Stimulated activated CD8-positive, alpha-beta memory T cell treated with anti-CD3 and anti-CD28 coated beads, Interleukin-4, amount 100 ng/mL, for 24 hours (primary cell): Measurements from ENCODE around the gene TNFAIP3.
A peak's percentile ranks its signal among the peaks of the same experiment; 100 is the strongest.

Experiments used
- DNase-seq: peaks from one replicate; pipeline ENCODE4 v3.0.0-alpha.2; 2020; ENCODE audit warnings: low read depth

TNFAIP3 gene

DNA sequence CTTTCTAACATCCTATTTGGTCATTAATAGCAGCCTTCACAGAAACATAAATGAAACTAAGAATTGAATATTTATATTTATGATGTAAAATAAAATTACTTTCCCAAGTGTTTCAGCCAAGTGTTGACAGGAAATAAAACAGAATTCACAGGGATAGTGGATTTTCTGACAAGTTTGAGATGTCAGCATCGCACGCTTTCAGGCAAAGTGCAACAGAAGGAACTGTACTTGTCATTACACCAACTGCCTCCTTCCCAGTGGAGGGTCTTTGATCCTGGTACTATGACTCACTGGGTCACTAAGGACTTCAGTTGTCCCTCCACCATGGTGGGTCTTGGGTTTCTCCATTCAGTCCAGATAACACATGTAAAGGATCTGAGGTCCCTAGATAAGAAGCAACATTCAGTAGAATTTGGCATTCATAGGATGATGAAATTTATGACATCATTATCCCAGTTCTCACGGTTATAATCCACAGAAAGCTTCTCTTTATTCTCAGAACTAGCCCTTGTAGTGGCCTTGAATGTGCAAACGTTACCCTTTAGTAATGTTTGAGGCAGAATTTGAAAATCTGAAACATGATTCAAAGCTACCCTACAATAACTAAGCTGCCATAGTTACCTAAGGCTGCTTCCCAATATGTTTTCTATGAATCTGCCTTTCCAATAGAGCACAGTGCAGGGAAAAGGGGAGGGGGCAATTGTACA, 3.8 kb upstream of the TNFAIP3 start:
- DNase-seq = no peak

DNA sequence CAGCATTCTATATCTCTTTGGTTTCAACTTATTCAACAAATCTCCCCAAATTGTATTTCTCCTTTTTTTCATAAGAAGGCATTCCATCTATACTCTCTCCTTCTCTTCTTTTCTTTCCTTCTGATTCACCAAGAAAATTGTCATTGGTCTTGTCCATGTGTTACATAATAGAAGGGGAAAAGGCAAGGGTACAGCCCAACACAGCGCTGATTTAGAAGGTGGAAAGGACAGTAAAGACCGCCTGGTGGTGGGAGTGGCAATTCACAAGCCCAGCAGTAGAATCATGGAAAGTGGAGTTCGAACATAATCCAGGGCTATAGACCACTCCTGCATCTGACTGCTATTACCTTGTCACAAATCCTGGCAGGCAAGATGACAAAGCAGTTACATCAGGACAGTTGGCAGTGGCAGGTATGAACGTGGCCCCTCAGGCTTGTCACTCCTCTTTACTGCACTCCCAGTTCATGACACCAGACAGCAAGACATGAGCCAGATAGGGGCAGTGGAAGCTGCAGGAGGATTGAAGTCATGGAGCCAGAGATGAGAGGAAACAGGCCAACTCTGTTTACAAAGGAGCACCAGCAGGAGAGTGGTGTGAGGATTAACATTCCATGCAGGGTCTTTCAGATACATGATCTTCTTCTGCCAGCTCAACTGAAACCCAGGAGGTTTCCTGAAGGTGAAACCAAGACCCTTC, 2.1 kb upstream of the TNFAIP3 start:
- no peak for DNase-seq

DNA sequence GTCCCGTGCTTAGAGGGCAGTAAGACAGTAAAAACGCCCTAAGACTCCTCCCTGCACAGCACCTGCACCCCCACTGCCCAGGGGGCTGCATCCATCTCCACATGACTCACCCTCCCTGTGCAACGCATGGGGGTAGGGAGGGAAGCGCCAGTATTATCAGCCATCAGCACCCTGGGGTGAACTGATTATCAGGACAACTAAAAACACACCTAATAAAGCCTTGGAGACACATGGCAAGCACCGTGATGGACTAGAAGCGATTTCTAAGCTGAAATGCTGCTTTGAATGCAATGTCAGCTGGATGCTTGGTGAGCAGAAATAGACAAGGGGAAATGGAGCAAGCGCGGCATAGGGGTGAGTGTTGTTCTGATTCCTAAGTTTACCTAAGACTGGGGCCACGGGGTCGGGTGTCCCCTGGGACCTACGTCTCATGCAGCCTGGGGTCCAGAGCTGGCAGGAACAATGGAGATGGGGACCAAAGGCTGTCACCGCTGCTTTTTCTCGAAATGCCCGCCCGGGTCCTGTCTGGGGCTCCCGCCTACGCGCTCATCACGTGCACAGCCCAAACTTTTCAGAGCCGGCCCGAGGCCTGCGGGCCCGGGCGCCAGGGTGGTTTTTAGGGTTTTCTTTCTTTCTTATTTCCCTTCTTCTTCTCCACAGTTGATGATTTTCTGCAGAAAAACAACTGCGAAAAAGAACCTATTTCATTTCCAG, 702 bp upstream of the TNFAIP3 start:
- peak; percentile 69 for DNase-seq

GRCh38 chr6:137867685-137868509, 838 bp downstream of the TNFAIP3 start:
- DNase-seq = no peak

DNA sequence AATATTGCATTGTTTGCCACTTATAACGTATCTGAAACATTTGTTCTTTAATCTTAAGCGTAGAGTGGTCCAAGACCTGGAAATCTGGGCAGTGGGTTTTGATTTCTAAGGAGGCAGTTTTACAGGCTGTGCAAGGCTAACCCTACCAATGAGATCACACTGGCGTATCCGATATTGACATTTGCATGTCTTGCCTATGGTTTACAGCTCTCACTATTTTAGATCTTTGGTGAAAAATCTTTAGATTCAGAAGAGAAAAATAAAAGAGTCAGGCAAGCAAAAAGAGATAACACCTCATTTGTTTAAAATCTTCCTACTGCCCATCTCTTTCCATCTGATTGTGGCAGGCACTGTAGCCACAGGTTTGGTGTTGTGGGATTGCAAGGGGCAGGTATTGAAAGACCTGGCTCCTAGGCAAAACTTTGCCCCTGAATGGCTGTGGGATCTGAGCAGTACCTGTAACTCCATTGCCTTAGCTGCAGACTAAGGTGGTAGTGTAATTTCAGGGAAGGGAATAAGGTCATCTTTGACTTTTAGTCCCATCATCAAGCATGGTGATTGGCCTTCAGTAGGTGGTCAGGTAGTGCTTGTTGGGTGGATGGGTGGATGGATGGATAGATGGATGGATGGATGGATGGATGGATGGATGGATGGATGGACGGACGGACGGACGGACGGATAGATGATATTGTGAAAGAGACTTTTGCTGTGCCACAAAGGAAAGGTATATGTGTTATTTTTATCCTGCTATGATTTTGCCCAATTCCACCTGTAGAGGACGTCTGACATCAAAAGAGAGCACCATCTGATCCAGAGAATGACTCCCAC, 1.9 kb downstream of the TNFAIP3 start:
- DNase-seq = no peak

DNA sequence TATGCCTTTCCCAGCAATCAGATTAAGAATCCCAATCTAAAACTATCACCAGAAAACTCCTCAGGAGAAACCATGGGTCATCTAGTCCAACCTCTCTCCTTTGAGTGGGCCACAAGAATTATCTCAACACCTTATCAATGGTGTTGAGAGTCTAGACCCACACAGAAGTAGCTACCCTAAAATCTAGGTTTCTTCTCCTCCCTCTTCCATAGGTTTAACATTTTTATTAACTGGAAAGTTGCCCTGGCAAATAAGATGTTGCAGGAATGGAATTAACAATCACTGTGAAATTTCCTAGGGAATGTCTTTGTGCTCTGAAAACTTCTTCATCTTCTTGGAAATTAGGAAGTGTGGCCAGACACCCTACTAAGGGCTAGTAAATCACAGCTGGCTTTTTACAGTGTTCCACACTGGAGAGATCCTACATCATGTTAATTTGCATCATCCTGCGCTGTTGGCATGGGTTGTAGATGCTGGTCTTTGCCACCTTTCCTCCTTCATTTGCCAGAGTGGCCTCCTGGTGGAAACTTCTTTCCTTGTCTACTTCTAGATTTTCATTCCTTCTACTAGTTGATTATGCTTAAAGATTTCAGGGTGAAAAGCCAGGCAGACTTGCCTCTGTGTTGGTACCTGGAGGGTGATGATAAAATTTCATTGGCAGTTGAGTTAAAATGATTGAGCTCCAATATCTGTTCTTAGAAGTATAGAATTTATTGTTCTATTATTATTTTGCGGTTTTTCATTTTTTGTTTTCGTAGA, 2.7 kb downstream of the TNFAIP3 start:
- DNase-seq = no peak

DNA sequence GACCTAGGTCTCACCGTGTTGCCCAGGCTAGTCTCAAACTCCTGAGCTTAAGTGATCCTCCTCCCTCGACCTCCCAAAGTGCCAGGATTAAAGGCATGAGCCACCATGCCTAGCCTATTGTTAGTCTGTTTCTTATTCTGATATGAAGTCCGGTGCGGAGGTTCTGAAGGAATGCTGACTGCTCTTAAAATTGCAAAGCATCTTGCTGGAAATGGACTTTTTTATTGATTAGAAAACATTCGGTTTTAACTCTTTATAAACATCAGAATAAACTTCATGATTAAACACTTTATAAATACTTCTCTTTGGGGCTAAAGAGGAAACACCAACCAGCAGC, 3.2 kb downstream of the TNFAIP3 start:
- DNase-seq = no peak

DNA sequence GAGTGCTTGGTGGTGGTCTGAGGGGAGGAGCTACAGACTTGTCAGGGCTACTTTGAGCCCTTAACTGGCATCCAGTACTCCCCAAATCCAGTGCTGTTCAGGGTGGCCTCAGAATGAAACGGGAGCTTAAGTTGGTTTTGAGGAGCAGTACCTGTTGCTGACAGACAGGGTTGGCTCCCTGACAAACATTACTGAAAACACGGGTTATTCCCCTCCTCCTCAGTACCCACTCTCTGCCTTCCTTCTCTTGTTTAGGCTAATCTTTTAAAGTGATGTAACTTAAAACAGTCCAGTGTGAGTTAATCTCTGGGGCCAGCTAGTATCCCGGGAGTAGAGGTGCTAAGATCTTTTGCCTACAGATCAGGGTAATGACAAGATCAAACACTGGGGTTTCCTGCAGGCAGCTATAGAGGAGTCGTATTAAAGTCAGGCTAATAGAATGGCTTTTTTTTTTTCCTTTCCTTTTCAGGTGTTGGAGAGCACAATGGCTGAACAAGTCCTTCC, 3.7 kb downstream of the TNFAIP3 start:
- no peak for DNase-seq

DNA sequence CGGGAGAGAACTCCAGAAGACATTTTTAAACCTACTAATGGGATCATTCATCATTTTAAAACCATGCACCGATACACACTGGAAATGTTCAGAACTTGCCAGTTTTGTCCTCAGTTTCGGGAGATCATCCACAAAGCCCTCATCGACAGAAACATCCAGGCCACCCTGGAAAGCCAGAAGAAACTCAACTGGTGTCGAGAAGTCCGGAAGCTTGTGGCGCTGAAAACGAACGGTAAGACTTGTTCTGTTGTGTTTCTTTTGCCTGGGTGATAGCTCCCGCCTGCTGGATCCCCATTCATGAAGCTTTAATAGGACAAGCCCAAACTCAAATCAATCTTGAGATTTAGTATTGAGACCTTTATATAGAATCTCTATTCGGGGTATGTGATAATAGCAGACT, 4.2 kb downstream of the TNFAIP3 start:
- no peak for DNase-seq

DNA sequence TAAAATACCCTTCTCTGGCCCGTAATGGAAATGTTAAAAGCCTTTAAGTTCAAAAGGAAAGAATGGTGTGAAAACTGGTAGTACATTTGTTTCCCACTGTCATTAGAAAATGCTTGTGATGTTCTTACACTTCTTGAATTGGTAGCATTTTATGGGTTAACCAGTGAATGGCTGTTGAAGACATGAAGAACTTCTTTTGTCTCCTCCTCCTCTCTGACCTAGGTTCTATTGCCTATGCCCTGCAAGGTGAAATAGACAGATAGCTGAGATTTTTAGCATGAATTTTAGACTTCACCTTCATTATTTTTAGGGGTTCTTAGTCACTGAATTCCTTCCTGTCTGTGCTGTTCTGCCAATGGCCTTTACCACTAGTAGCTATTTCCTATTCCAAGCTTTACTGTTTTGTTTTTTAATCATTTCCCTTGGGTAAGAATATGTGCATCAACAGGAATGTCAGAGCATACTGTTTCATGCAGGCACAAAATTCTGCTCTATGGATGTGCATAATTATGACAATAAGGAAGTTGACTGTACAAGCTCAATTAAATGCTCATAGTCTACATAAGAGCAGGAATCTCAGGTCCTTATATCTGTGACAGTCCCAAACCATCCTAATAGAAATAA, 4.9 kb downstream of the TNFAIP3 start:
- DNase-seq = no peak

DNA sequence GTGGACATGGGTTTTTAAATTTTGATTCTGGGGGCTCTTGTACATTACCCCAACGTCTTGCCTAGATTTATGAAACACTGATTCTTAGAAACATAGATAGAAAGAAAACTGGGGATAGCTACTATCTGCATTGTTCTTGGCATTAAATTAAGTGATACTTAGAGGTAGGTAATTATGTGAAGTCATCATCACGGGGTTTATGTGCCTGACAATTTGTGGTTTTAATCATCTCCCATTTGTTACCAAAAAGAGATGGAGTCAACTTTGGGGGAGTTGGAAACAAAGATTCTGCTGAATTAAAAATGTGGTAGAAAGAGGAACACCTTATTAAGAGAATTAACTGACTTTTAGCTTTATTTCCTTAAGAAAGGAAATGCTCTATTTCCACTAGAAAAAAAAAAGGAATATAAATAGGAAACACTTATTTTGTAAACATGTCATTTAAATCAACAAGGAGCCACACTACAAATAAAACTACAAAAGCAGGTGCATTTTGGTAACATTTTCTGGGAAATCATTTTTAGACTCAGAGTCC, 5.6 kb downstream of the TNFAIP3 start:
- DNase-seq = no peak

DNA sequence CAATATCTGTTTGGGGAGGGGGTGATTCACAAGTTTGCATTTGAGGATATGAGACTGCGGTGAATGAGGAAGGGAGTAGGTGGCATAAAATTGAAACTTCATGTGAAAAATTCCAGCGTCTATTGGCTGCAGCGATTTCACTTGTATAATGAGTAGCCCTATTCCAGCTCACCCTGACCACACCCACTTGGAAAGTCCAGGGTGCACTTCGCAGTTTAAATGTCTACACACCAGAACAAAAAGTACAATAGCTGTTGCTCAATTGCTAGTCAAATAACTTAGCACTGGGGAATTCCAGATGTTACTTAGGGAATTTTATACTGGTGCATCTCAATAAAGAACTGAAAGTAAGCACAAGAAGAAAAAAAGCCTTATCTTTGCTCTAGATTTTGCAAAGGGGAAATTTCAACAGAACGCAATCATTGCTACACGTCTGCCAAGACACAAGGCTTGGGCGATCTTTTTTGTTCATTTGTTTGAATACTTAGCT, 6.3 kb downstream of the TNFAIP3 start:
- DNase-seq = peak; percentile 68

DNA sequence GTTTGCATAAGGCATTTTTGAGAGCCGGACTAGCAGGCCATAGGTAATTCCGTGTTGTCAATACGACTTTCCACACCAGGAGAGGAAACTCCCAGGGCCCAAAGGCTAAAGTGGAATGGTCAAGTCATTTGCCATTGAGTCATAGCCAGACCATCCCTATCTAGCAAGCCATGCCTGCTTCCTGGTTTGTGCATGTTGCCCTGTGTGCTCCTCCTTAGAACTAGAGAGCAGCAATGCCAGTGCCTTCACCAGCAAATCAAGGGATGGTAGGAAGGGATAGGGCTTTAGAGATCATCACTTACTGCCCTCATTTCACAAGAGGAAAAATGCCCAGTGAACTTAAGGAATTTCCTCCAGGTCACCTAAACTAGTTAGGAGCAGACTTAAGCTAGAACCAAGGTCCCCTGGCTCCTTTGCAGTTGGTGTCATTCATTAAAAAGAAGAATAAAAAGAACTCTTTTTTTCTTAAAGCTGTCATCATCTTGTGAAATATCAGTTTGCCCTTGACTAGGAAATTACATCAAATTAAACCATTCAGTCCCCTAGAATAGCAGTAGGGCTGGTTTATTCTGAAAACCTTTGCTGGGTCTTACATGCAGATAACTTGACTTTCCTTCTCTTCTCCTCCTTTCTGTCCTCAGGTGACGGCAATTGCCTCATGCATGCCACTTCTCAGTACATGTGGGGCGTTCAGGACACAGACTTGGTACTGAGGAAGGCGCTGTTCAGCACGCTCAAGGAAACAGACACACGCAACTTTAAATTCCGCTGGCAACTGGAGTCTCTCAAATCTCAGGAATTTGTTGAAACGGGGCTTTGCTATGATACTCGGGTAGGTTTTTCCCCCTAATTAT, 7.4 kb downstream of the TNFAIP3 start:
- DNase-seq = no peak

- DNase-seq = no peak
Observed at GRCh38 chr6:137875058-137875520, 8.0 kb downstream of the TNFAIP3 start.

DNA sequence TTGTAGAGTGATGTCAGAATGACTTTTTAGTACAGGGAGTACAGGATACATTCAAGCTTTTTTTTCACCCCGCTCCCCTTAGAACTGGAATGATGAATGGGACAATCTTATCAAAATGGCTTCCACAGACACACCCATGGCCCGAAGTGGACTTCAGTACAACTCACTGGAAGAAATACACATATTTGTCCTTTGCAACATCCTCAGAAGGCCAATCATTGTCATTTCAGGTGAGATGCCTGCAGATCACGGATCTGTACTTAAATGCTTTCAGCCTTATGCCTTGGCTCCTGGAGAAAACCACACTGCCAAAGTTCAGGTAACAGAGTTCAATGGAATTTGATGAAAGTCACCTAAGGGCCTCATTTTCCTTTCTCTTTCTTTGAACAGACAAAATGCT, 8.5 kb downstream of the TNFAIP3 start:
- DNase-seq = no peak

DNA sequence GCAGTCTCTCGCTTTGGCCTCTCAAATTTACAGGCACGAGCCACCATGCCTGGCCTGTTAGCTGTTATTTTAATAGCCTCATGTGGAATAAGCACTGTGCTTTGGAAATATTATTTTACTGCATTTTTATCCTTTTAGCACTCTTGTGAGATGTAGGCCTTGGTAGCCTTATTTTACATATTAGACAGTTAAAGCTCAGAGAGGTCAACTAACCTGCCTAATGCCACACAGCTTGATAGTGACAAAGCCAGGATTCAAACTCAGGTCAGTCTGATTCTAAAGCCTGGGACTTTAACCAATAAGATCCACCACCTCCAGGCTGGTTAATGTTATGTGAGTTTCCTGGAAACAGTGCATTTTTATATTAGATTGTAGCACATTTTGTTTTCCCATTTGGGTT, 9.5 kb downstream of the TNFAIP3 start:
- no peak for DNase-seq

- DNase-seq = no peak
Observed at GRCh38 chr6:137877113-137877512, 10.1 kb downstream of the TNFAIP3 start.

GRCh38 chr6:137877606-137878005, 10.5 kb downstream of the TNFAIP3 start:
- no peak for DNase-seq

- no peak for DNase-seq
Observed at GRCh38 chr6:137878029-137878428, 11.0 kb downstream of the TNFAIP3 start.
